ENCODE measurements around the gene ERC1.

GRCh38 chr12:998020-998874 lies 7.2 kb downstream of the ERC1 start:
- TF ChIP-seq, protein P1, sequence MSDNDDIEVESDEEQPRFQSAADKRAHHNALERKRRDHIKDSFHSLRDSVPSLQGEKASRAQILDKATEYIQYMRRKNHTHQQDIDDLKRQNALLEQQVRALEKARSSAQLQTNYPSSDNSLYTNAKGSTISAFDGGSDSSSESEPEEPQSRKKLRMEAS (IDR thresholded peaks at IDR 0.05; ENCODE audit: low read depth, low read length) = no peak
- TF ChIP-seq CTCF (IDR thresholded peaks at IDR 0.05; ENCODE audit: low read depth, low read length) (no peak), POLR2A (IDR thresholded peaks at IDR 0.05; ENCODE audit: extremely low read depth, insufficient read length) (no peak), MYC (IDR thresholded peaks at IDR 0.05; ENCODE audit: low read depth, low read length) (no peak)

All from NB4 (cell line).